NCI-H2227 (cell line): Measurements from ENCODE around the gene SPAG4.
A peak's percentile ranks its signal among the peaks of the same experiment; 100 is the strongest.

ENCODE experiments used
- DNase-seq: peaks from one replicate; lab custom pipeline; 2025; ENCODE audit not compliant: unreplicated experiment; lab: John Stamatoyannopoulos, UW

The SPAG4 gene, protein sequence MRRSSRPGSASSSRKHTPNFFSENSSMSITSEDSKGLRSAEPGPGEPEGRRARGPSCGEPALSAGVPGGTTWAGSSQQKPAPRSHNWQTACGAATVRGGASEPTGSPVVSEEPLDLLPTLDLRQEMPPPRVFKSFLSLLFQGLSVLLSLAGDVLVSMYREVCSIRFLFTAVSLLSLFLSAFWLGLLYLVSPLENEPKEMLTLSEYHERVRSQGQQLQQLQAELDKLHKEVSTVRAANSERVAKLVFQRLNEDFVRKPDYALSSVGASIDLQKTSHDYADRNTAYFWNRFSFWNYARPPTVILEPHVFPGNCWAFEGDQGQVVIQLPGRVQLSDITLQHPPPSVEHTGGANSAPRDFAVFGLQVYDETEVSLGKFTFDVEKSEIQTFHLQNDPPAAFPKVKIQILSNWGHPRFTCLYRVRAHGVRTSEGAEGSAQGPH

DNA sequence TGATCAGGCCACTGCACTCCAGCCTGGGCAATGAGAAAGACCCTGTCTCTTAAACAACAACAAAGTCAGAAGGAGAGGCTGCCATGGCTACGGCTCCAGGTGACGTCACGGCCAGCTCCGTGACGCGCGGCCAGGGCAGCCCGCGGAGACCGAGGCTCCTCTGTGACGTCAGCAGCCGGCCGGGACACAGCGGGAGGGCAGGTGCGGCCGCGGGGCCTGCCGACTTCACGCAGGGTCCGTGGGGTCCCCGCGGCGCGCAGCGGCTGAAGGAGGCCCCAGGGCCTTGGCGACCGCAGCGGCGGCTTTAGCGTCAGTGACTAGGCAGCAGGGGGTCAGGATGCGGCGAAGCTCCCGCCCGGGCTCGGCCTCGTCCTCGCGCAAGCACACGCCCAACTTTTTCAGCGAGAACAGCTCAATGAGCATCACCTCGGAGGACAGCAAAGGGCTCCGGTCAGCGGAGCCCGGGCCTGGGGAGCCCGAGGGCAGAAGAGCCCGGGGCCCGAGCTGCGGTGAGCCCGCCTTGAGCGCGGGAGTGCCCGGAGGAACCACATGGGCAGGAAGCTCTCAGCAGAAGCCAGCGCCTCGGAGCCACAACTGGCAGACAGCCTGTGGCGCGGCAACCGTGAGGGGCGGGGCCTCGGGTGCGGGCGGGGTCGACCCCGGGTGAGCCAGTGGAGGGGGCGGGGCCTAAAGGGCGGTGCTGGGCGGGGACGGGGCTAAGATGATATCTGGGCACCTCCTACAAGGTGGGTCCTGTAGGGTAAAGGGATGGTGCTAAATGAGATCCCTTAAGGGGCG lies at the start of gene SPAG4:
Gene SPAG4, plus strand, starts transcription at position 163 of the 798 bp plus-strand sequence. Its CDS starts 175 bp downstream, at position 338.
- peak; percentile 100 for DNase-seq

DNA sequence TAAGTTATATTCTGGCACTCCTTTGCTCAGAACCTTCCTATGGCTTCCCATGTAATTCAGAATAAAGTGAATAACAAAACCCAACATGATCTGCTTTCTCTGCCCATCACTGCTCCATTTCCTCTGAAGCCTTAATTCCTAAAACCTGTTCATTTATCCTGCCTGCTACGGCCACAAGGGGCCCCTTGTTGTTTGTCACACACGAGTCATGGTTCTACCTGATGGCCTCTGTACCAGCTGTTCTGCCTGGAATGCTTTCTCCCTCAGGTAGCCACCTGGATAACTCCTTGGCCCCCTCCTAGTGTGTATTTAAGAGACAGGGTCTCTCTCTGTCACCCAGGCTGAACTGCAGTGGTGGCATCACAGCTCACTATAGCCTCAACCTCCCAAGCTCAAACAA lies 47.0 kb upstream of the SPAG4 start:
- no peak for DNase-seq

- no peak for DNase-seq
Observed at GRCh38 chr20:35571555-35571954, 44.1 kb upstream of the SPAG4 start.

GRCh38 chr20:35572838-35573237 lies 42.8 kb upstream of the SPAG4 start:
- no peak for DNase-seq

DNA sequence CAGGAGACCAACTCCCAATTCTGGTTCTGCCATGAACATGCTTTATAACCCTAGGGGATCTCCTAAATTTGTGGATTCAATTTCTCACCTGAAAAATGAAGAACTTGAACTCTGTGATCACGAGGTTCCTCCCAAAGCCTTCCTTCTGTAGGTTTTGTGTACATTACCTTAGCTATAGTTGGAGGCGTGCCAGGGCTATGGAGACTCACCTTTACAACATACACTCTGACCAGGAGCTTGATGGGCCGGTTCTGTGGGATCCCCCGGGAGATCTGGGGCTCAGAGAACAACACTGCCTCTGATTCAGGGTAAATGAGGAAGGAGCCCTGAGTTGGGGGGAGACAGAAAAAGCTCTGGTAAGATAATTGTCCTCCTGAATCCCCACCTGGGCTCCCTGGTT lies 39.7 kb upstream of the SPAG4 start:
- no peak for DNase-seq

- no peak for DNase-seq
Observed at GRCh38 chr20:35576816-35577215, 38.8 kb upstream of the SPAG4 start.

DNA sequence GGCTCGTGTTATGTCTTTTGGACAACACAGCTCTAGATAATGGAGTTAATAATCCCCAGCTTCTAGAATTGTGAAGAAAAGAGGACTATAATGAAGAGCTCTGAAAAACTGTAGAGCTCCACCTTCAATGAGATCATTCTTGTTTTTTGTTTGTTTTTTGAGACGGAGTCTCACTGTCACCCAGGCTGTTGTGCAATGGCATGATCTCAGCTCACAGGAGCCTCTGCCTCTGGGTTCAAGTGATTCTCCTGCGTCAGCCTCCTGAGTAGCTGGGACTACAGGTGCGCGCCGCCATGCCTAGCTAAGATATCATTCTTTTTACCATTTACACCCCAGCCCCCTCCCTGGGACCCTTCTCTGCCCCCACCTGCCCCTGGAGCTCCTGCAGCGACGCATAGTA lies 37.2 kb upstream of the SPAG4 start:
- no peak for DNase-seq

GRCh38 chr20:35579196-35579595 lies 36.4 kb upstream of the SPAG4 start:
- no peak for DNase-seq

GRCh38 chr20:35582131-35582530 lies 33.5 kb upstream of the SPAG4 start:
- DNase-seq: no peak

DNA sequence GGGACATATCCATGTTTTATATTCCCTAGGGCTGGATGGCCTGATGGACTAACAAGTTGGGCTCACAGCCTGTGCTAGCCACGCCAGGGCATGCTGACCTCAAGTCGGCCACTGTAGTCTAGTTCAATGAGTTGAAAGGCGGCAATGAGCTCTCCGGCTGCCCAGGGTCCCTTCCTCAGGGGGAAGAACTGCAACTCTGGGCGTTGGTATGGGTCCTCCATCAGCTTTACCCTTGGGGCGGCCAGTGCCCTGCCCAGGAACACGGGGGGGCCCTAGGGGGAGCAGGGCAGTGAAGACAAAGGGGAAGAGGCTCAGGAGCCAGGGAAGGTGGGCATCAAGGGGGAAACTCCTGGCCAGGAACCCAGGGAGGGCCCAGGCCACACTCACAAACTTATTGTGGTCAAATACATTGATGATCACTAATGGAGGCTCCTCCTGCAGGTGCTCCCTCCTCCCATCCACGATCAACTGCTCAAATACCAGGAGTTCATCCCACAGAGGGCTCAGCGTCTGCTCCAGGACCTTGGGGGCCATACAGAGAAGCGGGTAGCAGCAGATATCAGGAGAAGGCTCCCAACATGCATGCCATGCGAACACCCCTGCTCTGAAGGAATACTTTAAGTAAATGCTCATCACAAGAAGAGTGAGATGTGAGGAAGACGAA lies 32.8 kb upstream of the SPAG4 start:
- DNase-seq: no peak

- no peak for DNase-seq
Observed at GRCh38 chr20:35583636-35584560, 31.7 kb upstream of the SPAG4 start.

DNA sequence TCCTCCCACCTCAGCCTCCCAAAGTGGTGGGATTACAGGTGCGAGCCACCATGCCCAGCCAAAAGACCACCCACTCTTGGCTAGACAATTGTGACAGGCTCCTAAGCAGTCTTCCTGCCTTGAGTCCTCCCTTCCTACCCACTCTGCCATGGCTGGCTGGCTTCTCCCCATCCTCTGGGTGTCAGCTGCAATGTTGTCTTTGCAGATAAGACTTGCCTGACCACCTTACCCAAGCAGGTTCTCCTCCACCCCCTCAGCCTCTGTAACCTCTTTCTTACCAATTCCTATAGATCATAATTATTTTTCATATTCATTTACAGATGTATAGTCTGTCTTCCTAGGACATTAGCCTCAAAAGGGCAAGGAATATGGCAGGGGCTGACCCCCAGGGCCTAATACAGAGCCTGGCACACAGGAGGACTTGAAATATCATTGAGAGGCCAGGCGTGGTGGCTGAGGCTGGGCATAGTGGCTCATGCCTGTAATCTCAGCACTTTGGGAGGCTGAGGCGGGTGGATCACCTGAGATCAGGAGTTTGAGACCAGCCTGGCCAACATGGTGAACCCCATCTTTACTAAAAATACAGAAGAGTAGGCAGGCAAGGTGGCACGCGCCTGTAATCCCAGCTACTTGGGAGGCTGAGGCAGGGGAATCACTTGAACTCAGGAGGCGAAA lies 28.7 kb upstream of the SPAG4 start:
- no peak for DNase-seq

GRCh38 chr20:35587436-35587835 lies 28.2 kb upstream of the SPAG4 start:
- no peak for DNase-seq

DNA sequence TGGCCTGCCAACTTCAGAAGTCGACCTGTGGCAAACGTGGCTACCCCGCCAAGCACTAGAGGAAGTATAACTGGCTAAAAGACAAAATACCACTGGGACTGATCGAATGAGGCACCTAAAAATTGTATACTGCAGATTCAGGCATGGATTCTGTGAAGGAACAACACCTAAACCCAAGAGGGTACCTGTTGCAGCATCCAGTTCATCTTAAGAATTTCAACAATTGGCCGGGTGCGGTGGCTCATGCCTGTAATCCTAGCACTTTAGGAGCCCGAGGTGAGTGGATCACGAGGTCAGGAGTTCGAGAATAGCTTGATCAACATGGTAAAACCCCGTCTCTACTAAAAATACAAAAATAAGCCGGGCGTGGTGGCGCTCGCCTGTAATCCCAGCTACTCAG lies 27.2 kb upstream of the SPAG4 start:
- DNase-seq: no peak

DNA sequence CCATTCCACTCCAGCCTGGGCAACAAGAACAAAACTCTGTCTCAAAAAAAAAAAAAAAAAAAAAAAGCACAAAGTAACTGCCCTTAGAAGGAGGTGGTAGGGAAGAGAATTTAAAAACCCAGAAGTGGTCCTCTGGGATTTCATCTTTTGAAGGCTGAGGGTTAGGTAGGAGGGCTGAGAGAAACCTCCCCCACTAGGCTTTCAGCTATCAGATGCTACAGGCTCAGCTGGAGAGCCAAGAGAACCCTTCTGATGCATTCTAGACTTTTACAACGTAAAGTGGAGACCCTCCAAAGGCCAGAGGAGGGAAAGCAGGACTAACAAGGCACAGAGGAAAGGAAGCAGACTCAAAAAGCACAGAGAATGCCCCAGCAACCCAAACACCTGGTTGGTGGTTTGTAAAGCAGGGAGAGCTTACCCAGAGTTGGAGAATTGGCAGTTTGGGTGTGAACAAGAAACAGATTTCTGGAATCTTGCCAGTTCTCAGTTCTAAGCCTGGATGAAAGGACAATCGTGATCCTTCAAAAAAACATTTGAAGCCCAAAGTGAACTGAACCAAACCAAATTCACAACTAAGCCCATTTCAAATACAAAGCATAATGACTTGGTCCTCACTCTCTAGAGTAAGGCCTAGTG lies 23.2 kb upstream of the SPAG4 start:
- no peak for DNase-seq

DNA sequence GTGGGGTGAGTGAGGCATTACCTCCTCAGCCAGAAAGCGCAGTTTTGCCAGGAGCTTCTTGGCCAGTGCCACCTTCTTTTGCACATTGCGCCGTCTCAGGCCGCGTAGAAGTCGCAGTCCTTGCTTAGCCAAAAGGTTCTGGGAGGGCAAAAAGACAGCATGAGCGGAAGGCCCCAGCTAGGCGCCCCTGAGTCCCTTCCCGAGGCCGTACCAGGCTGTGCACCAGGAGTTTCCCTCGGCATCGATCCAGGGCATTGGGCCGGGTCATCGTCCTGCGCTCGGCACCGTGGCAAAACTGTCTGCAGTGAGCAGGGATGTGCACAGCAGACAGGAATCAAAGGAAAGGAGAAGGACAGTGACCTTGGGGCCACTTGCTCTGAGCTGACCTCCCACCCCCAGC lies 20.2 kb upstream of the SPAG4 start:
- DNase-seq: no peak

DNA sequence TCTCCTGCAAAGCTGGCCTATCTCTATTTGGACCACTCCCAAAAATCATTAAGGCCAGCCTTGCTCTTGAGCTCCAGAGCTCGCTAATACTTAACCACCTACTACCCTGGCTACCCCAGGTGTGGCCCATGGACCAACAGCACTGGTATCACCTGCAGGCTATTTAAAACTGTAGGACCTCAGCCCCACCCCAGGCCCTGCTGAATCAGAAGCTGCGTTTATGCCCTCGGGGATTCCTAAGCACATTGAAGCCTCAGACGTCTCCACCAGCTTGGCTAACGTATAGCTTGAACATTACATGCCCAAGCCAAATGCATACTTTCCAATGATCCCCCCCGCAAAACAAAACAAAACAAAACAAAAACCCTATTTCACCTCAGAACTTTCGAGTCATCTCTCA lies 19.7 kb upstream of the SPAG4 start:
- DNase-seq: no peak

GRCh38 chr20:35597186-35597585 lies 18.4 kb upstream of the SPAG4 start:
- DNase-seq: no peak

DNA sequence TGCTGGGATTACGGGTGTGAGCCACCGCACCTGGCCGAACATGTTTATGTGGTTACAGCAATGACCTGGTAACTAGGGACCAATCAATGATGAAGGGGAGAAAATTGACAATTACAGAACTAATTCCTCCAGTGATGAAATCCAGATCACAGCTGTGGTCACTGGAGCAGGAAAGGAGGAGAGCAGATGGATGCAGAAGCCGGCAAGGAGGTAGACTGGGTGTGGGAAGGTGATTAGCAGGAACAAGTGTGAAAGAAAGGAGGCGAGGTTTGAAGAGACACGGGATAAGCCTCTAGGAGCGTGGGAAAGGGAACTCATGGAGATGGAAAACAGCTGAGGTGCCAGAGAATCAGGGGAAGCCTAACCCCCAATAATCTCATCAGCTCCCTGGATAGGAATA lies 17.2 kb upstream of the SPAG4 start:
- DNase-seq: no peak
